GM23338 (cell line): Measurements from ENCODE around the gene PIK3C3.

Experiments
- CREB1 ChIP-seq: fragments of 250-450 bp; sonication (Bioruptor Pico); IDR thresholded peaks from 2 replicates; pipeline ENCODE4 v1.5.0; 2020; ENCODE audit warnings: low read depth, mild to moderate bottlenecking, moderate library complexity
- CTCF ChIP-seq, 2 experiments: fragments of 200-600 bp in 1 of 2; sonication (generic) in 1 of 2; conservative IDR thresholded peaks; 2 replicates each; pipeline versions ENCODE4 v1.5.1 to v1.6.1; 2016 to 2017; ENCODE audit warnings: antibody characterized with exemption in 2 of 2, low read depth in 2 of 2, mild to moderate bottlenecking in 2 of 2, moderate library complexity in 1 of 2
- ETS1 ChIP-seq: IDR thresholded peaks from 2 replicates; pipeline ENCODE4 v1.6.1; 2016; ENCODE audit warnings: antibody characterized with exemption
- EZH2 ChIP-seq: fragments of 200-600 bp; sonication (generic); IDR thresholded peaks from one replicate; pipeline ENCODE4 v1.8.0; 2017; ENCODE audit warnings: antibody characterized with exemption, mild to moderate bottlenecking, low read depth; ENCODE audit not compliant: unreplicated experiment
- EZH2phosphoT487 ChIP-seq: fragments of 200-600 bp; sonication (generic); IDR thresholded peaks from one replicate; pipeline ENCODE4 v1.8.1; 2018; ENCODE audit warnings: antibody characterized with exemption; ENCODE audit not compliant: unreplicated experiment
- POLR2AphosphoS5 ChIP-seq: IDR thresholded peaks from 2 replicates; pipeline ENCODE4 v1.6.1; 2016; ENCODE audit warnings: antibody characterized with exemption, low read depth
- ZNF331 ChIP-seq: fragments of 250-450 bp; sonication (Bioruptor Pico); IDR thresholded peaks from 2 replicates; pipeline ENCODE4 v1.5.0; 2020; ENCODE audit warnings: low read depth, mild to moderate bottlenecking, moderate library complexity
- TF ChIP-seq, protein P1 (sequence below): IDR thresholded peaks from one replicate; pipeline ENCODE4 v1.6.1; 2018; ENCODE audit warnings: antibody characterized with exemption; ENCODE audit not compliant: unreplicated experiment

- TF ChIP-seq CTCF (conservative IDR thresholded peaks at IDR 0.05; ENCODE audit: low read depth in 2 of 2) (no peak), EZH2 (no peak), POLR2AphosphoS5 (no peak), ETS1 (no peak), EZH2phosphoT487 (no peak), CREB1 (CRISPR knock-in tag) (no peak), ZNF331 (CRISPR knock-in tag) (no peak)
- TF ChIP-seq, protein P1, sequence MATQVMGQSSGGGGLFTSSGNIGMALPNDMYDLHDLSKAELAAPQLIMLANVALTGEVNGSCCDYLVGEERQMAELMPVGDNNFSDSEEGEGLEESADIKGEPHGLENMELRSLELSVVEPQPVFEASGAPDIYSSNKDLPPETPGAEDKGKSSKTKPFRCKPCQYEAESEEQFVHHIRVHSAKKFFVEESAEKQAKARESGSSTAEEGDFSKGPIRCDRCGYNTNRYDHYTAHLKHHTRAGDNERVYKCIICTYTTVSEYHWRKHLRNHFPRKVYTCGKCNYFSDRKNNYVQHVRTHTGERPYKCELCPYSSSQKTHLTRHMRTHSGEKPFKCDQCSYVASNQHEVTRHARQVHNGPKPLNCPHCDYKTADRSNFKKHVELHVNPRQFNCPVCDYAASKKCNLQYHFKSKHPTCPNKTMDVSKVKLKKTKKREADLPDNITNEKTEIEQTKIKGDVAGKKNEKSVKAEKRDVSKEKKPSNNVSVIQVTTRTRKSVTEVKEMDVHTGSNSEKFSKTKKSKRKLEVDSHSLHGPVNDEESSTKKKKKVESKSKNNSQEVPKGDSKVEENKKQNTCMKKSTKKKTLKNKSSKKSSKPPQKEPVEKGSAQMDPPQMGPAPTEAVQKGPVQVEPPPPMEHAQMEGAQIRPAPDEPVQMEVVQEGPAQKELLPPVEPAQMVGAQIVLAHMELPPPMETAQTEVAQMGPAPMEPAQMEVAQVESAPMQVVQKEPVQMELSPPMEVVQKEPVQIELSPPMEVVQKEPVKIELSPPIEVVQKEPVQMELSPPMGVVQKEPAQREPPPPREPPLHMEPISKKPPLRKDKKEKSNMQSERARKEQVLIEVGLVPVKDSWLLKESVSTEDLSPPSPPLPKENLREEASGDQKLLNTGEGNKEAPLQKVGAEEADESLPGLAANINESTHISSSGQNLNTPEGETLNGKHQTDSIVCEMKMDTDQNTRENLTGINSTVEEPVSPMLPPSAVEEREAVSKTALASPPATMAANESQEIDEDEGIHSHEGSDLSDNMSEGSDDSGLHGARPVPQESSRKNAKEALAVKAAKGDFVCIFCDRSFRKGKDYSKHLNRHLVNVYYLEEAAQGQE: no peak
These were observed 70.5 kb downstream of the PIK3C3 start for GRCh38 chr18:42025491-42025890.
